Psoas muscle (tissue), 8 donors: Measurements from ENCODE around the gene PLLP. TPM values are rescaled to one million over a fixed set of nuclear protein-coding genes. Genes with fewer than 3 reads are reported as not detected.

Experiments used
- ATAC-seq, 4 donors: fragments of 200-7000 bp; cut with Tn5 transposase; one replicate each; pipeline ENCODE4 v1.9.1; 2020; ENCODE audit warnings: moderate library complexity in 3 of 4, mild to moderate bottlenecking in 2 of 4
- DNase-seq, 2 donors: peaks; one replicate each; pipeline ENCODE4 v3.0.0-alpha.2; 2020
- H3K27ac ChIP-seq: fragments of 200-600 bp; one replicate; pipeline ENCODE4 v1.8.0; 2022
- H3K27me3 ChIP-seq, 3 donors: fragments of 200-600 bp in 1 of 3; one replicate each; pipeline versions ENCODE4 v1.6.1 to v1.8.0; 2013 to 2022; ENCODE audit warnings: low read length in 2 of 3, mild to moderate bottlenecking in 2 of 3, moderate library complexity in 1 of 3; ENCODE audit not compliant: insufficient read depth in 3 of 3
- H3K36me3 ChIP-seq, 2 donors: fragments of 200-600 bp in 1 of 2; one replicate each; pipeline versions ENCODE4 v1.6.1 to v1.8.0; 2013 to 2022; ENCODE audit warnings: low read depth in 1 of 2, mild to moderate bottlenecking in 1 of 2, moderate library complexity in 1 of 2; ENCODE audit not compliant: insufficient read depth in 1 of 2
- H3K4me1 ChIP-seq: fragments of 200-600 bp; one replicate; pipeline ENCODE4 v1.8.0; 2022
- H3K4me3 ChIP-seq: fragments of 200-600 bp; one replicate; pipeline ENCODE4 v1.8.0; 2022; ENCODE audit warnings: mild to moderate bottlenecking
- H3K9me3 ChIP-seq: fragments of 200-600 bp; one replicate; pipeline ENCODE4 v1.8.0; 2022
- CTCF ChIP-seq: fragments of 200-600 bp; IDR thresholded peaks from one replicate; pipeline ENCODE4 v1.8.0; 2022; ENCODE audit warnings: antibody characterized with exemption
- WGBS, 3 donors: extraction: QIAGEN DNeasy Blood & Tissue Kit; methylation state at CpG; one replicate each; pipeline versions ENCODE4 v1.1.6 to v1.1.7; 2013; 5-methylcytosine and 5-hydroxymethylcytosine counted together
- intact Hi-C, 2 donors: fragments of 100-400 bp; cut with DNase I; formaldehyde crosslinking; loops; one replicate each; pipeline versions ENCODE4 v1.11.0 to v1.14.2; 2022
- polyA plus RNA-seq, 3 donors: library from polyadenylated mRNA; stranded (reverse); fragments of 200-250 nt; gene quantifications; one replicate each; pipeline ENCODE4 v1.2.3, GENCODE V29; 2013
- total RNA-seq, 4 donors: library from RNA; stranded (reverse); fragmentation: NEBNext Ultra II Directional in 2 of 4; extraction: Animal tissue kit (Norgen Biotek cat#: 25700) in 2 of 4; gene quantifications; one replicate each; pipeline versions ENCODE4 v1.2.1 to v1.2.4, GENCODE V29; 2021 to 2023
- donor health status: healthy with polysubstance abuse.
- donor health status: DM: no; HTN: no; CAD: no; lungs with moderate emphysema.
- donor health status: Bipolar disorder and iron deficiency.
- donor health status: healthy.
- donor health status: DM: yes; HTN: yes; CAD: no.
- donor health status: DM: no; HTN: no; CAD: no.
- donor health status: DM: no; HTN: no; CAD: no.
- donor health status: DM: yes; HTN: yes; CAD: no.

PLLP gene
- total and polyA plus RNA-seq, 7 donors: 0.39 to 3.1 (median 2.0) TPM

- WGBS, 3 donors: 70 to 85% (median 70%) methylated on average over 17 of the region's 17 CpGs
- intact Hi-C loops: no loop called here
- Histone ChIP-seq H3K4me3 (no peak overlapping the region), H3K36me3 (no peaks in the 10 kb centered on the region), H3K9me3 (no peaks in the 10 kb centered on the region), H3K4me1 (no peaks in the 10 kb centered on the region), H3K27ac (no peak overlapping the region), H3K27me3 (no peaks in the 10 kb centered on the region)
- TF ChIP-seq CTCF: no peak
- ATAC-seq (no peak), DNase-seq (peak in 1 of 2 donors; percentile 37)
These were observed 21.5 kb downstream of the PLLP start for GRCh38 chr16:57262841-57263540.

GRCh38 chr16:57261806-57262205, 22.7 kb downstream of the PLLP start:
- Histone ChIP-seq H3K27ac (no peak overlapping the region), H3K9me3 (no peaks in the 10 kb centered on the region), H3K36me3 (peaks cover 0 to 4% of the 10 kb centered on the region in 2 donors), H3K27me3 (no peaks in the 10 kb centered on the region), H3K4me3 (no peak overlapping the region), H3K4me1 (no peaks in the 10 kb centered on the region)
- peak in 1 of 2 donors; percentile 30 for DNase-seq
- no peak for TF ChIP-seq CTCF
- no peak for ATAC-seq
- WGBS, 3 donors: 93 to 97% (median 94%) methylated on average over 9 of the region's 9 CpGs
- intact Hi-C loops: no loop called here

- Histone ChIP-seq H3K36me3 (peaks cover 0 to 16% of the 10 kb centered on the region in 2 donors), H3K27me3 (no peaks in the 10 kb centered on the region), H3K4me3 (no peak overlapping the region), H3K4me1 (no peaks in the 10 kb centered on the region), H3K9me3 (no peaks in the 10 kb centered on the region), H3K27ac (peak overlapping the region; percentile 23)
- intact Hi-C loops: no loop called here
- TF ChIP-seq CTCF: no peak
- ATAC-seq (no peak), DNase-seq (peak in 1 of 2 donors; percentile 28)
- WGBS, 3 donors: 32 to 36% (median 32%) methylated on average over 16 of the region's 16 CpGs
These were observed 24.1 kb downstream of the PLLP start for GRCh38 chr16:57260294-57260929.

GRCh38 chr16:57258910-57259475, 25.5 kb downstream of the PLLP start:
- WGBS, 3 donors: 38 to 83% (median 63%) methylated on average over 1 of the region's 1 CpG
- H3K4me1 ChIP-seq: no peaks in the 10 kb centered on the region

More at GRCh38 chr16:57258910-57259475, 25.5 kb downstream of the PLLP start:
- ATAC-seq: no peak
- Histone ChIP-seq H3K9me3 (no peaks in the 10 kb centered on the region), H3K27ac (no peak overlapping the region), H3K36me3 (peaks cover 0 to 29% of the 10 kb centered on the region in 2 donors), H3K27me3 (no peaks in the 10 kb centered on the region), H3K4me3 (no peak overlapping the region)
- intact Hi-C loops: no loop called here
- TF ChIP-seq CTCF: no peak
- DNase-seq: no peak
